Skeletal muscle satellite cell (primary cell): ENCODE data around the gene TDRD6.

Source experiments
- H3K27me3 ChIP-seq: 2 replicates; pipeline ENCODE4 v1.7.0; 2013; ENCODE audit warnings: low read length; ENCODE audit not compliant: control insufficient read depth, insufficient read depth
- H3K36me3 ChIP-seq: 2 replicates; pipeline ENCODE4 v1.7.0; 2013; ENCODE audit warnings: mild to moderate bottlenecking, control low read depth, low read length; ENCODE audit not compliant: insufficient read depth
- H3K4me1 ChIP-seq: 2 replicates; pipeline ENCODE4 v1.7.0; 2013; ENCODE audit warnings: low read length; ENCODE audit not compliant: control insufficient read depth, insufficient read depth
- H3K4me2 ChIP-seq: 2 replicates; pipeline ENCODE4 v1.7.0; 2013; ENCODE audit warnings: mild to moderate bottlenecking, low read length
- H3K4me3 ChIP-seq: 2 replicates; pipeline ENCODE4 v1.7.0; 2013; ENCODE audit warnings: low read length
- H3K9ac ChIP-seq: 2 replicates; pipeline ENCODE4 v1.7.0; 2013; ENCODE audit warnings: mild to moderate bottlenecking, low read depth, low read length, moderate library complexity
- H3K9me3 ChIP-seq: replicated peaks from 2 replicates; pipeline ENCODE4 v1.7.0; 2013; ENCODE audit warnings: mild to moderate bottlenecking, control low read depth, low read length

TDRD6 gene

DNA sequence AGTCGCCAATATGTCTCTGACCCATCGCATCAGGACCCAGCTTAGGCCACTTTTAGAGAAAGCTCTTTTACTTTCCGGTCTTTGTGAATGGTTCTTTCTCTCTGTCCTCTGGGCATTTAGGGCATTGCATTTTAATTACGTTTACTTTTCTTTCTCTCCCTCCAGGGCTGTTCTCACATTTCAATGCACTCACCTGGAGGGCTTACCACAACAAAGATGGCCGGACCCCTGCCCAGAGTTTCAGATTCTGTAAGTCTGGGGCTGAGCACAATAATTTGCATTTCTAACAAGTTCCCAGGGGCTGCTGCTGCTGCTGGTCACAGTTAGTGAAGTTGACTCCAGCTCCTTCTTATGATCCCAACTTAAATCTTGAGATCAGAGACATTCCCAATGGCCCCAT, 62.0 kb downstream of the TDRD6 start:
- Histone ChIP-seq H3K4me2 (no peak overlapping the region), H3K4me3 (no peak overlapping the region), H3K36me3 (no peaks in the 10 kb centered on the region), H3K4me1 (no peaks in the 10 kb centered on the region), H3K9me3 (no peaks in the 10 kb centered on the region), H3K27me3 (peaks cover 12% of the 10 kb centered on the region), H3K9ac (no peak overlapping the region)

DNA sequence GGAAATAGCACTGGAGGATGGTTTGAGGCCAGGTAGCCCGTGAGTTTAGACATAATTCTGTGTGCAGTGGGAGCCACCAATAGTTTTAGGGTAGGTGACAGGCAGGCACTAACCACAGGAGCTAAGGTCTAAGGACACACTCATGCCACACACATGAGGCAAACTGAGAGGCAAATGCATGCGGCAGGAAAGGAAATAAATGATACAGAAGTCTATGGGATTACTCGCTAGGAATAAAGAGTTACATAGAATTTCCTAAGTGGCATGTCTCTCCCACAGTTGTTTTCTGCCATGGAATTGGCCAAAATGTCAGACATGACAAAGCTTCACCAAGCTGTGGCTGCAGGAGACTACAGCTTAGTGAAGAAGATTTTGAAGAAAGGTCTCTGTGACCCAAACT, 64.0 kb downstream of the TDRD6 start:
- Histone ChIP-seq H3K27me3 (no peaks in the 10 kb centered on the region), H3K36me3 (no peaks in the 10 kb centered on the region), H3K4me3 (no peak overlapping the region), H3K4me2 (no peak overlapping the region), H3K4me1 (peaks cover 4% of the 10 kb centered on the region), H3K9me3 (no peaks in the 10 kb centered on the region), H3K9ac (no peak overlapping the region)
